ENCODE measurements around the gene CELA1. TPM values are rescaled to one million over a fixed set of nuclear protein-coding genes. Genes with fewer than 3 reads are reported as not detected.

CELA1 gene
- total RNA-seq, 4 donors from 2014 or later, result not detected

GRCh38 chr12:51362747-51363342 lies 16.4 kb upstream of the CELA1 start:
- Histone ChIP-seq H3K27me3 (no peaks in the 10 kb centered on the region), H3K36me3 (no peaks in the 10 kb centered on the region), H3K27ac (no peak overlapping the region), H3K4me3 (no peak overlapping the region), H3K9me3 (no peaks in the 10 kb centered on the region), H3K4me1 (no peaks in the 10 kb centered on the region)
- no peak for TF ChIP-seq CTCF (IDR thresholded peaks at IDR 0.05)
- no peak for TF ChIP-seq POLR2A (IDR thresholded peaks at IDR 0.05)
- no peak for TF ChIP-seq EP300 (IDR thresholded peaks at IDR 0.05; ENCODE audit: low read depth)
- no peak for TF ChIP-seq POLR2AphosphoS5 (IDR thresholded peaks at IDR 0.05)
- whole genome bisulfite sequencing, 2 donors (ENCODE audit: low coverage in 1 of 2), result 20 to 77% methylated on average over 1 to 2 of the region's 2 CpGs
- no peak for DNase-seq
- in situ Hi-C loops (cut with MboI; ENCODE audit: low pct_ligation_motif_present in 1 of 4, low pct_unique_long_range_greater_than_20kb in 1 of 4, low sequenced_read_pairs in 3 of 4), result no loop called here
- intact Hi-C loops (cut with DNase I; ENCODE audit: low total_unique reads), result no loop called here

GRCh38 chr12:51362307-51362706 lies 15.8 kb upstream of the CELA1 start:
- Histone ChIP-seq H3K4me1 (no peaks in the 10 kb centered on the region), H3K4me3 (no peak overlapping the region), H3K9me3 (no peaks in the 10 kb centered on the region), H3K27me3 (no peaks in the 10 kb centered on the region), H3K27ac (no peak overlapping the region), H3K36me3 (no peaks in the 10 kb centered on the region)
- intact Hi-C loops (cut with DNase I; ENCODE audit: low total_unique reads), result no loop called here
- in situ Hi-C loops (cut with MboI; ENCODE audit: low pct_ligation_motif_present in 1 of 4, low pct_unique_long_range_greater_than_20kb in 1 of 4, low sequenced_read_pairs in 3 of 4), result no loop called here
- no peak for TF ChIP-seq CTCF (IDR thresholded peaks at IDR 0.05)
- TF ChIP-seq POLR2A (IDR thresholded peaks at IDR 0.05), result no peak
- no peak for TF ChIP-seq POLR2AphosphoS5 (IDR thresholded peaks at IDR 0.05)
- TF ChIP-seq EP300 (IDR thresholded peaks at IDR 0.05; ENCODE audit: low read depth), result no peak
- 91% methylated on average over 6 of the region's 6 CpGs; no CpG with 5 or more reads in 1 of the 2 donors for WGBS, 2 donors (ENCODE audit: low coverage in 1 of 2)
- DNase-seq, result no peak

GRCh38 chr12:51361161-51362016 lies 14.9 kb upstream of the CELA1 start:
- intact Hi-C loops (cut with DNase I; ENCODE audit: low total_unique reads) (no loop called here), in situ Hi-C loops (cut with MboI; ENCODE audit: low pct_ligation_motif_present in 1 of 4, low pct_unique_long_range_greater_than_20kb in 1 of 4, low sequenced_read_pairs in 3 of 4) (no loop called here)
- Histone ChIP-seq H3K4me1 (no peaks in the 10 kb centered on the region), H3K9me3 (no peaks in the 10 kb centered on the region), H3K36me3 (no peaks in the 10 kb centered on the region), H3K4me3 (no peak overlapping the region), H3K27me3 (no peaks in the 10 kb centered on the region), H3K27ac (no peak overlapping the region)
- TF ChIP-seq POLR2A (IDR thresholded peaks at IDR 0.05) (no peak), CTCF (IDR thresholded peaks at IDR 0.05) (no peak), POLR2AphosphoS5 (IDR thresholded peaks at IDR 0.05) (no peak), EP300 (IDR thresholded peaks at IDR 0.05; ENCODE audit: low read depth) (no peak)
- WGBS, 2 donors (ENCODE audit: low coverage in 1 of 2), result 85 to 88% methylated on average over 6 to 8 of the region's 8 CpGs
- DNase-seq, result no peak

- intact Hi-C loops (cut with DNase I; ENCODE audit: low total_unique reads), result no loop called here
- WGBS, 2 donors (ENCODE audit: low coverage in 1 of 2), result 84% methylated on average over 2 of the region's 2 CpGs; no CpG with 5 or more reads in 1 of the 2 donors
- Histone ChIP-seq H3K9me3 (no peaks in the 10 kb centered on the region), H3K27me3 (no peaks in the 10 kb centered on the region), H3K4me3 (no peak overlapping the region), H3K36me3 (no peaks in the 10 kb centered on the region), H3K4me1 (no peaks in the 10 kb centered on the region), H3K27ac (no peak overlapping the region)
- TF ChIP-seq CTCF (IDR thresholded peaks at IDR 0.05), result no peak
- TF ChIP-seq POLR2AphosphoS5 (IDR thresholded peaks at IDR 0.05), result no peak
- no peak for TF ChIP-seq POLR2A (IDR thresholded peaks at IDR 0.05)
- no peak for TF ChIP-seq EP300 (IDR thresholded peaks at IDR 0.05; ENCODE audit: low read depth)
- no peak for DNase-seq
- in situ Hi-C loops (cut with MboI; ENCODE audit: low pct_ligation_motif_present in 1 of 4, low pct_unique_long_range_greater_than_20kb in 1 of 4, low sequenced_read_pairs in 3 of 4), result no loop called here
Observed at GRCh38 chr12:51360315-51360714, 13.8 kb upstream of the CELA1 start.

Measured in transverse colon (tissue), 4 donors.